ENCODE measurements around the gene PLPP3. TPM values are rescaled to one million over a fixed set of nuclear protein-coding genes. Genes with fewer than 3 reads are reported as not detected.

Gene PLPP3
- total and polyA plus RNA-seq, 12 donors: 11.7 to 156 (median 96.1) TPM

GRCh38 chr1:56484695-56485094 is 94.7 kb downstream of the PLPP3 start:
- Histone ChIP-seq H3K4me1 (replicated peaks in 1 of 2) (no peaks in the 10 kb centered on the region), H3K36me3 (replicated peaks in 1 of 2) (no peaks in the 10 kb centered on the region), H3K27me3 (no peaks in the 10 kb centered on the region), H3K27ac (no peak overlapping the region), H3K4me3 (no peak overlapping the region), H3K9me3 (replicated peaks in 1 of 3) (no peaks in the 10 kb centered on the region)
- TF ChIP-seq CTCF (IDR thresholded peaks at IDR 0.05) (no peak), POLR2A (IDR thresholded peaks at IDR 0.05) (no peak)
- intact Hi-C loops (cut with DNase I): no loop called here
- DNase-seq: no peak

GRCh38 chr1:56483104-56483503 is 96.3 kb downstream of the PLPP3 start:
- Histone ChIP-seq H3K9me3 (replicated peaks in 1 of 3) (no peaks in the 10 kb centered on the region), H3K27me3 (no peaks in the 10 kb centered on the region), H3K4me3 (no peak overlapping the region), H3K27ac (no peak overlapping the region), H3K4me1 (replicated peaks in 1 of 2) (peaks cover 0 to 4% of the 10 kb centered on the region in 2 donors), H3K36me3 (replicated peaks in 1 of 2) (no peaks in the 10 kb centered on the region)
- no peak for TF ChIP-seq CTCF (IDR thresholded peaks at IDR 0.05)
- TF ChIP-seq POLR2A (IDR thresholded peaks at IDR 0.05): no peak
- intact Hi-C loops (cut with DNase I): no loop called here
- WGBS, 4 donors: 71 to 92% (median 86%) methylated on average over 1 of the region's 1 CpG
- no peak for DNase-seq

GRCh38 chr1:56482486-56482885 is 96.9 kb downstream of the PLPP3 start:
- no peak for DNase-seq
- no peaks in the 10 kb centered on the region for H3K27me3 ChIP-seq
- H3K36me3 ChIP-seq (replicated peaks in 1 of 2): no peaks in the 10 kb centered on the region
- peaks cover 0 to 8% of the 10 kb centered on the region in 2 donors for H3K4me1 ChIP-seq (replicated peaks in 1 of 2)
- no peaks in the 10 kb centered on the region for H3K9me3 ChIP-seq (replicated peaks in 1 of 3)
- 77 to 89% (median 84%) methylated on average over 1 of the region's 1 CpG for WGBS, 4 donors
- no peak overlapping the region for H3K4me3 ChIP-seq
- no peak for TF ChIP-seq CTCF (IDR thresholded peaks at IDR 0.05)
- TF ChIP-seq POLR2A (IDR thresholded peaks at IDR 0.05): no peak
- no peak overlapping the region for H3K27ac ChIP-seq
- intact Hi-C loops (cut with DNase I): no loop called here

- H3K36me3 ChIP-seq (replicated peaks in 1 of 2): no peaks in the 10 kb centered on the region
- H3K27ac ChIP-seq: no peak overlapping the region
- TF ChIP-seq POLR2A (IDR thresholded peaks at IDR 0.05) (no peak), CTCF (IDR thresholded peaks at IDR 0.05) (no peak)
- peaks cover 0 to 12% of the 10 kb centered on the region in 2 donors for H3K4me1 ChIP-seq (replicated peaks in 1 of 2)
- no peaks in the 10 kb centered on the region for H3K27me3 ChIP-seq
- no peak overlapping the region for H3K4me3 ChIP-seq
- no peak for DNase-seq
- no peaks in the 10 kb centered on the region for H3K9me3 ChIP-seq (replicated peaks in 1 of 3)
- intact Hi-C loops (cut with DNase I): no loop called here
Measured at GRCh38 chr1:56481140-56481694, 98.1 kb downstream of the PLPP3 start.

Data from adrenal gland (tissue), 12 donors.